ENCODE results near the gene ANKRD37. TPM values are rescaled to one million over a fixed set of nuclear protein-coding genes. Genes with fewer than 3 reads are reported as not detected.

ANKRD37 gene
- total and polyA plus RNA-seq, 9 of the 15 experiments (the other 6 are each of a cell fraction or from before 2014, with no cell fraction given), result 1.3 to 53.7 (median 3.6) TPM

DNA sequence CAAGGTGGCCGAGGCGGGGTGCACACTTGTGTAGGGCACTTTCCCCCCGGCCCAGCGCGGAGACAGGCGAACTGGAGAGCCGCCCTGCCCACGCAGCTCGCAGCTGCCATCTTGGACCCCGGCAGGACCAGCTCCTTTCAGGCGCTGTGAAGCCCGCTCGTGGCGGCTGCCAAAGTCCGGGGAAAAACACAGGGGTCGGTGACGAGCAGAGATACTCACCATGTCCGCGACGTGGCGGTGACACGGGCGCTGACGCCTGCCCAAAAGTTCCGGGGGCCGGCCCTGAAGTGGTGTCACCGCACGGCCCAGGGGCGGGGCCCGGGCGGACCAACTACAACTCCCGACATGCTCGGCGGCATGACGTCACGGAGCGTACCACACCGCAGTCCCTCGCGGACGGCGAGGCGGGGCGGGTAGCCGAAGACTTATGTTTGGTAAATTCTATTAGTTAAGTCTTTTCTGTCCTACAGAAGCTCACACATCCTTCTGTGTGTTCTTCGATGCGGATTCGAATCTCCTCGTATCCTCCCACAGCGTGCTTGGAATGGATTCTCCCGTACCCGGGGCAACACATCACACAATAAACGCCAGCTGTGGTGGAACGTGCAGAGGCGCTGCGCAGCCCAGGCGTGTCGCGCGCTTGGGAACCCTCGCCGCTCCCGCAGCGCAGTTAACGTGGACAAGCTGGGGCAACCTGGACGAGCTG lies 29.2 kb downstream of the ANKRD37 start, which contains the start of gene UFSP2 (continued):
- TF ChIP-seq HMGXB4 (CRISPR knock-in tag; IDR thresholded peaks at IDR 0.05) (no peak), LEF1 (IDR thresholded peaks at IDR 0.05) (no peak), ZNF143 (CRISPR knock-in tag; IDR thresholded peaks at IDR 0.05) (peak; percentile 99), TAF7 (tag; IDR thresholded peaks at IDR 0.05) (peak; percentile 70; the same call in 1 of the 2 replicates), SIN3B (IDR thresholded peaks at IDR 0.05; ENCODE audit: low read depth) (0 out of 2 replicates have a peak, but pooled peaks have one; percentile 19), TBL1XR1 (IDR thresholded peaks at IDR 0.05; ENCODE audit: low read length in 2 of 2) (no peak; a peak in 2 of 4 replicates), RBM17 (IDR thresholded peaks at IDR 0.05; ENCODE audit: borderline replicate concordance, low read depth, low read length) (no peak), CSDE1 (IDR thresholded peaks at IDR 0.05) (peak in 1 of 2 experiments; percentile 95; a peak in 2 of 4 replicates), GMEB1 (CRISPR knock-in tag; IDR thresholded peaks at IDR 0.05) (peak; percentile 66), RB1 (IDR thresholded peaks at IDR 0.05; ENCODE audit: low read depth) (peak; percentile 84; the same call in 1 of the 2 replicates), SOX6 (IDR thresholded peaks at IDR 0.05) (peak; percentile 73; the same call in 1 of the 2 replicates), FOS (IDR thresholded peaks at IDR 0.05; ENCODE audit: extremely low read depth, insufficient read length) (no peak), MXI1 (IDR thresholded peaks at IDR 0.05; ENCODE audit: low read depth, low read length) (peak; percentile 94), ZNF76 (CRISPR knock-in tag; IDR thresholded peaks at IDR 0.05; ENCODE audit: borderline replicate concordance) (0 out of 2 replicates have a peak, but pooled peaks have one; percentile 69), NRF1 (conservative IDR thresholded peaks at IDR 0.05 in 1 of 2, IDR thresholded peaks at IDR 0.05 in 1 of 2) (peak; percentile 89 to 91), RCOR1 (IDR thresholded peaks at IDR 0.05; ENCODE audit: borderline replicate concordance in 1 of 2, low read depth in 2 of 2, low read length in 2 of 2) (peak in 1 of 2 experiments; percentile 31; a peak in 1 of 4 replicates), NFE2 (IDR thresholded peaks at IDR 0.05; ENCODE audit: low read depth) (0 out of 2 replicates have a peak, but pooled peaks have one; percentile 27), ZBTB8A (IDR thresholded peaks at IDR 0.05; ENCODE audit: partially characterized antibody) (no peak), ATF3 (IDR thresholded peaks at IDR 0.05) (peak; percentile 97), ATF3 (CRISPR knock-in tag; conservative IDR thresholded peaks at IDR 0.05) (no peak)
- TF ChIP-seq, protein P1, sequence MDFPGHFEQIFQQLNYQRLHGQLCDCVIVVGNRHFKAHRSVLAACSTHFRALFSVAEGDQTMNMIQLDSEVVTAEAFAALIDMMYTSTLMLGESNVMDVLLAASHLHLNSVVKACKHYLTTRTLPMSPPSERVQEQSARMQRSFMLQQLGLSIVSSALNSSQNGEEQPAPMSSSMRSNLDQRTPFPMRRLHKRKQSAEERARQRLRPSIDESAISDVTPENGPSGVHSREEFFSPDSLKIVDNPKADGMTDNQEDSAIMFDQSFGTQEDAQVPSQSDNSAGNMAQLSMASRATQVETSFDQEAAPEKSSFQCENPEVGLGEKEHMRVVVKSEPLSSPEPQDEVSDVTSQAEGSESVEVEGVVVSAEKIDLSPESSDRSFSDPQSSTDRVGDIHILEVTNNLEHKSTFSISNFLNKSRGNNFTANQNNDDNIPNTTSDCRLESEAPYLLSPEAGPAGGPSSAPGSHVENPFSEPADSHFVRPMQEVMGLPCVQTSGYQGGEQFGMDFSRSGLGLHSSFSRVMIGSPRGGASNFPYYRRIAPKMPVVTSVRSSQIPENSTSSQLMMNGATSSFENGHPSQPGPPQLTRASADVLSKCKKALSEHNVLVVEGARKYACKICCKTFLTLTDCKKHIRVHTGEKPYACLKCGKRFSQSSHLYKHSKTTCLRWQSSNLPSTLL (IDR thresholded peaks at IDR 0.05), result no peak

Data from K562 (cell line).